Natural killer cell treated with Interleukin-12 subunit alpha and Interleukin-12 subunit beta and Interleukin-15 and Interleukin-18, amount 100 ng/mL, for 72 hours (primary cell): ENCODE measurements around the gene RANBP1. TPM values are rescaled to one million over a fixed set of nuclear protein-coding genes. Genes with fewer than 3 reads are reported as not detected.
"Not testable (repeated sequence)": the region's sequence is repeated elsewhere in the genome, so short reads cannot be mapped to it uniquely, and the experiment has no call there.

Experiments used
- ATAC-seq, 2 donors: fragments of 150-1000 bp; cut with Tn5 transposase in 1 of 2; sonication (Bioruptor Pico), chemical (Tn5 transposase) in 1 of 2; 2 replicates each; pipeline ENCODE4 v1.10.0; 2021
- DNase-seq: peaks from one replicate; pipeline ENCODE4 v3.0.0; 2022; ENCODE audit warnings: low spot score
- H3K27ac Mint-ChIP-seq, 2 donors: 1 replicate in 1 of 2; 2 replicates in 1 of 2; pipeline ENCODE4 v1.8.0; 2022; ENCODE audit warnings: mixed read lengths in 2 of 2, mild to moderate bottlenecking in 1 of 2, moderate library complexity in 1 of 2
- H3K27me3 Mint-ChIP-seq, 2 donors: 1 replicate in 1 of 2; 2 replicates in 1 of 2; pipeline ENCODE4 v1.8.0; 2022; ENCODE audit warnings: mixed read lengths in 2 of 2
- H3K36me3 Mint-ChIP-seq: one replicate; pipeline ENCODE4 v1.8.0; 2022; ENCODE audit warnings: mixed read lengths
- H3K4me1 Mint-ChIP-seq, 2 donors: 1 replicate in 1 of 2; 2 replicates in 1 of 2; pipeline ENCODE4 v1.8.0; 2022; ENCODE audit warnings: low read depth in 2 of 2, mixed read lengths in 2 of 2, mild to moderate bottlenecking in 1 of 2
- H3K4me3 Mint-ChIP-seq: one replicate; pipeline ENCODE4 v1.8.0; 2022; ENCODE audit warnings: mixed read lengths
- H3K9me3 Mint-ChIP-seq: 2 replicates; pipeline ENCODE4 v1.8.0; 2022; ENCODE audit warnings: mixed read lengths
- total RNA-seq, 2 donors: library from RNA; stranded (reverse); gene quantifications; one replicate each; pipeline ENCODE4 v1.2.3, GENCODE V29; 2022

RANBP1 gene
- total RNA-seq, 2 donors from 2014 or later, result 236 to 499 TPM

- Mint-ChIP-seq H3K9me3 (no peaks in the 10 kb centered on the region), H3K27me3 (no peaks in the 10 kb centered on the region), H3K4me3 (no peak overlapping the region), H3K27ac (no peak overlapping the region), H3K36me3 (no peaks in the 10 kb centered on the region), H3K4me1 (peaks cover 0 to 3% of the 10 kb centered on the region in 2 donors)
- DNase-seq (no peak), ATAC-seq (peak in 1 of 2 donors; percentile 3)
Measured at GRCh38 chr22:20157430-20158183, 41.7 kb downstream of the RANBP1 start.

- no peak overlapping the region for H3K4me3 Mint-ChIP-seq
- peaks cover 0 to 3% of the 10 kb centered on the region in 2 donors for H3K4me1 Mint-ChIP-seq
- H3K36me3 Mint-ChIP-seq, result no peaks in the 10 kb centered on the region
- ATAC-seq (no peak), DNase-seq (no peak)
- H3K27me3 Mint-ChIP-seq, result no peaks in the 10 kb centered on the region
- H3K27ac Mint-ChIP-seq, result no peak overlapping the region
- H3K9me3 Mint-ChIP-seq, result no peaks in the 10 kb centered on the region
Measured at GRCh38 chr22:20158391-20159036, 42.6 kb downstream of the RANBP1 start.

DNA sequence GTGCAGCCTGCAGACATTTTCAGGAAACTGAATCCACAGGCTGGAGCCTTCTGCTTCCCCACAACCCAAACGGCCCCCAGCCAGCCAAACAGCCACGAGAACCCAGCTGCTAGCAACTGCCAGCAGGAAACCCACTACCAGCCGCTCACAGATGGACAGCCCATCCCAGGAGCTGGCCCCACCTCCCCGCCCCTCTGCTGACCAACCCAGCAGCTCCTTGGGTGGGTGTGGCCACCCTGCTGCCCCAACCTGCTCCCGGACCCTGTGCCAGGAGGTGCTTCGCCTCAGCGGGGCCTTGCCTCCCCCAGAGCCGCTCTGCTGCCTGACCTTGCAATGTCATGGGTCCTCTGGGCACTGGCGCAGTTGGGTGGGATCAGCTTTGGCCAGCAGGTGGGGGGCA, 43.2 kb downstream of the RANBP1 start:
- no peak for DNase-seq
- H3K4me3 Mint-ChIP-seq, result no peak overlapping the region
- H3K36me3 Mint-ChIP-seq, result no peaks in the 10 kb centered on the region
- H3K27ac Mint-ChIP-seq, result no peak overlapping the region
- H3K27me3 Mint-ChIP-seq, result no peaks in the 10 kb centered on the region
- peaks cover 0 to 3% of the 10 kb centered on the region in 2 donors for H3K4me1 Mint-ChIP-seq
- H3K9me3 Mint-ChIP-seq, result peaks cover 1% of the 10 kb centered on the region
- ATAC-seq, result no peak

DNA sequence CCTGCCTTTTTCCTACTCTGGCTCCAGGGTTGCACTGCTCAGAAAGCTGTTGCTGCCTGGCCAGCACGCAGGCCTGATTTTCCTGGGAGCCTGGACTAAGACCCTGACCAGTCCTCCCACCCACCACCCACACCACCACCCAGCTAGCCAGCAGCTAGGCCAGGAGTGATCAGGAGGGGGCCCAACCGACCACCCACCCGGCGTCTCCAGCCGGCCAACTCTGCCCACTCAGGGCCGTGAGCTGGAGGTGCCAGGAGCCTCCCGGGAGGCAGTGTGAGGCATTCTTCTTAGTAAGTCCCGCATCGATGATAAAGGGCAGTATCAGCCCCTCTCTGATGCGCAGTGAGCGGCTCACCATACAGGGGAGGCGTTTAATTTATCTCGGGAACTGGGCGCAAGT, 43.6 kb downstream of the RANBP1 start:
- not testable (repeated sequence) for H3K36me3 Mint-ChIP-seq, H3K9me3 Mint-ChIP-seq, H3K4me1 Mint-ChIP-seq

DNA sequence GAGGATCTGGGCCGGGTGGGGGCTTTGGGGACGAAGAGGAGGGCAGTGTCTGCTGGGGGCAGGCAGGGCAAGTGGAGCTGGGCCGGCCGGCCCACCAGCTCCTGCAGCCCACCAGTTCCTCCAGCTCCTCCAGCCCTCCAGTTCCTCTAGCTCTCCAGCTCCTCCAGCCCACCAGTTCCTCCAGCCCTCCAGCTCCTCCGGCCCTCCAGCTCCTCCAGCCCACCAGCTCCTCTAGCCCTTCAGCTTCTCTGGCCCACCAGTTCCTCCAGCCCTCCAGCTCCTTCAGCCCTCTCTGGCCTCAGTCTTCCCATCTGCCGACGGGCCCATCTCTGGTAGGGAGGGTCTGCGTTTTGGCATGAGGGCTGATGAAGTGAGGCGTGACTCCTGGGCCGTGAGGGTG, 44.1 kb downstream of the RANBP1 start:
- Mint-ChIP-seq H3K27me3 (no peaks in the 10 kb centered on the region), H3K27ac (no peak overlapping the region), H3K4me3 (no peak overlapping the region), H3K9me3 (peaks cover 5% of the 10 kb centered on the region), H3K4me1 (peaks cover 0 to 3% of the 10 kb centered on the region in 2 donors), H3K36me3 (no peaks in the 10 kb centered on the region)
- no peak for ATAC-seq
- no peak for DNase-seq

More for the DNA sequence above, 43.6 kb downstream of the RANBP1 start:
- not testable (repeated sequence) for ATAC-seq, H3K4me3 Mint-ChIP-seq, H3K27me3 Mint-ChIP-seq, H3K27ac Mint-ChIP-seq, DNase-seq

DNA sequence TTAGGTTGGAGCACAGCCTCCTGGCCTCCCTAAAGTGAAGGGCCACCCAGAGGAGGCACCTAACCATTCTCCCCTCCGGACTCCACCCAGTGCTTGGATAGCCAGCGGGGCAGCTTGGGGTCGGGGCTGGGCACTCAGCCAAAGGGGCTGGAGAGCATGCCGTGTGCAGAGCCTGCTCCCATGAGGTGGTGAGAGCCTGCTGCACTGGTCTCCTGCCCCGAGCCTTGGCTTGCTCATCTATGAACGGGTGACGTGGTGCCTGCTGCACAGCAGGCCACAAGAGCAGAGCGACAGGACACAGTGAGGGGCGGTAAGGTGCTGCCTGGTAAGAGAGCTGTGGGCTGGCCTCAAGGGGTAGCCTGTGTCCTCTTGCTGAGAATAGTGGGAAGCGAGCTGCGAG, 49.0 kb downstream of the RANBP1 start:
- Mint-ChIP-seq H3K4me1 (no peaks in the 10 kb centered on the region), H3K27me3 (no peaks in the 10 kb centered on the region), H3K36me3 (no peaks in the 10 kb centered on the region), H3K9me3 (peaks cover 5% of the 10 kb centered on the region), H3K4me3 (no peak overlapping the region), H3K27ac (no peak overlapping the region)
- DNase-seq, result no peak
- no peak for ATAC-seq

GRCh38 chr22:20165421-20165820, 49.5 kb downstream of the RANBP1 start:
- no peaks in the 10 kb centered on the region for H3K36me3 Mint-ChIP-seq
- DNase-seq, result no peak
- no peaks in the 10 kb centered on the region for H3K27me3 Mint-ChIP-seq
- no peak for ATAC-seq
- H3K4me3 Mint-ChIP-seq, result no peak overlapping the region
- no peaks in the 10 kb centered on the region for H3K4me1 Mint-ChIP-seq
- H3K9me3 Mint-ChIP-seq, result peaks cover 5% of the 10 kb centered on the region
- no peak overlapping the region for H3K27ac Mint-ChIP-seq

- H3K4me3 Mint-ChIP-seq, result no peak overlapping the region
- no peak for ATAC-seq
- no peaks in the 10 kb centered on the region for H3K4me1 Mint-ChIP-seq
- no peaks in the 10 kb centered on the region for H3K27me3 Mint-ChIP-seq
- no peaks in the 10 kb centered on the region for H3K36me3 Mint-ChIP-seq
- no peak for DNase-seq
- H3K27ac Mint-ChIP-seq, result no peak overlapping the region
- H3K9me3 Mint-ChIP-seq, result peaks cover 5% of the 10 kb centered on the region
Measured at GRCh38 chr22:20165913-20166312, 50.0 kb downstream of the RANBP1 start.

DNA sequence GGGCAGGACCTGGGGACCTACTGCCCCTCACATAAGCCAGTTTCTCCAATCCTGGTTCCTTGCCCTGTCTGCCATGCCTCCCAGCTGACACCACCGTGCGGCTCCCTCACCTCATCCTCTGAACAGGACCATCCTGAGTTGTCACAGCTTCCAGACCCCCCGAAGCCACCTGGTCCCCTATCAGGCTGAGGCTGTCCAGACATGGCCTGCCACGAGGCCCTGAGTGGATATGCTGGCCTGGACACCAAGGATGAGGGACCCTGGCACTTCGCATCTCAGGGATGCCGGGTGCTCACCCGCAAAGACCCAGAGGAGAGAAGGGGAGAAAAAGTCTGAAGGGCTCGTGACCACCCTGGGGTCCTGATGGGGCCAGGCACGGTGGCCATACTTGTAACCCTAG, 50.8 kb downstream of the RANBP1 start:
- ATAC-seq, result no peak
- H3K4me3 Mint-ChIP-seq, result no peak overlapping the region
- no peaks in the 10 kb centered on the region for H3K27me3 Mint-ChIP-seq
- H3K9me3 Mint-ChIP-seq, result peaks cover 5% of the 10 kb centered on the region
- H3K27ac Mint-ChIP-seq, result no peak overlapping the region
- DNase-seq, result no peak
- no peaks in the 10 kb centered on the region for H3K36me3 Mint-ChIP-seq
- H3K4me1 Mint-ChIP-seq, result no peaks in the 10 kb centered on the region

GRCh38 chr22:20167643-20168322, 51.9 kb downstream of the RANBP1 start:
- ATAC-seq (no peak), DNase-seq (no peak)
- H3K4me3 Mint-ChIP-seq, result no peak overlapping the region
- no peaks in the 10 kb centered on the region for H3K36me3 Mint-ChIP-seq
- peaks cover 5% of the 10 kb centered on the region for H3K9me3 Mint-ChIP-seq
- no peaks in the 10 kb centered on the region for H3K27me3 Mint-ChIP-seq
- H3K4me1 Mint-ChIP-seq, result no peaks in the 10 kb centered on the region
- no peak overlapping the region for H3K27ac Mint-ChIP-seq

GRCh38 chr22:20169253-20169822, 53.4 kb downstream of the RANBP1 start:
- Mint-ChIP-seq H3K4me3 (no peak overlapping the region), H3K36me3 (no peaks in the 10 kb centered on the region), H3K9me3 (peaks cover under 1% of the 10 kb centered on the region), H3K4me1 (no peaks in the 10 kb centered on the region), H3K27ac (no peak overlapping the region), H3K27me3 (no peaks in the 10 kb centered on the region)
- ATAC-seq (no peak), DNase-seq (no peak)

- no peaks in the 10 kb centered on the region for H3K36me3 Mint-ChIP-seq
- no peaks in the 10 kb centered on the region for H3K9me3 Mint-ChIP-seq
- ATAC-seq, result no peak
- H3K4me1 Mint-ChIP-seq, result no peaks in the 10 kb centered on the region
- DNase-seq, result no peak
- no peaks in the 10 kb centered on the region for H3K27me3 Mint-ChIP-seq
- no peak overlapping the region for H3K4me3 Mint-ChIP-seq
- no peak overlapping the region for H3K27ac Mint-ChIP-seq
Measured at GRCh38 chr22:20170170-20170569, 54.3 kb downstream of the RANBP1 start.

DNA sequence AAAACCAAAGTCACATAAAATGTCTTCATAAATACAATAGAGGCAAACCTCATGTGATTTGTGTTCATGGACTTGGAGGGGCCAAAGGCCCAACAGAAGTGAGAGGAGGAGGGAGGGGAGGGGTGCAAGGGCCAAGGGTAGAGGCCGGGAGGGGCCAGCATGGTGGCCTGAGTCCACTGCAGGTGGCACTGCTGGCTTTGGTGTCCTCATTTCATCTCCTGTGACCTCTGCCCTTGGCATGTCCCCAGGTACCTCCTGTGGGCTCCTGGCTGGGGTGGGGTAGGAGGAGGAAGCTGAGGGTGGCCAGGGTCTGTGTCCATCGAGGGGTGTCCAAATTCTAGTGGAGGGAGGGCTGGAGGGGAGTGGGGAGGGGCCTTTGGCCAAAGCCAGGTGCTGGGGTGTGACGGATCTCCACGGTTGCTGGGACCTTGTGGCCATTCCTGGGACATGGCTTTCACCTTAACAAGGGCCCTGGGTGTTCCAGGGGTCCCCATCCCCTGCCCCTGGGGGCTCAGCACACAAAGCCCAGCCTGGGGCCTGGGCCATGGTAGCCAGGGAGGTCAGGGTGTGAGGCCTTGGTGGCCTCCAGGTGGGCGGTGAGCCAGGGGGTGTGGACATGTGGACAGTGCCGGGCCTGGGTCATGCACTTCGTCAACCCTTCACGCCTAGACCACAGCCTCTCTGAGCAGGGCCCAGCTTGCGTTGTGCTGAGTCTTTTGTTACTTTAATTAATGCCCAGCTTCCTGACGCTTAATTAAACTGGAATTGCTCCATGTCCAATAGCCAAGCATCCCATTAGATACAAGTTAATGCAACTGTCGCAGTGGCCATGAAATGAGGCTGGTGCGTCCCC, 55.6 kb downstream of the RANBP1 start:
- H3K4me1 Mint-ChIP-seq, result no peaks in the 10 kb centered on the region
- no peak for ATAC-seq
- no peaks in the 10 kb centered on the region for H3K9me3 Mint-ChIP-seq
- DNase-seq, result no peak
- H3K36me3 Mint-ChIP-seq, result no peaks in the 10 kb centered on the region
- no peak overlapping the region for H3K27ac Mint-ChIP-seq
- no peaks in the 10 kb centered on the region for H3K27me3 Mint-ChIP-seq
- H3K4me3 Mint-ChIP-seq, result no peak overlapping the region
